MM.1S (cell line): Measurements from ENCODE around the gene PLSCR1.

Source experiments
- DNase-seq: peaks from one replicate; pipeline ENCODE4 v3.0.0-alpha.2; 2015
- H2AFZ ChIP-seq: fragments of 300-600 bp; sonication (generic); 2 replicates; pipeline ENCODE4 v1.6.0; 2016; ENCODE audit warnings: antibody characterized with exemption, low read length
- H3F3A ChIP-seq: fragments of 300-600 bp; sonication (generic); 2 replicates; pipeline ENCODE4 v1.6.1; 2016; ENCODE audit warnings: mild to moderate bottlenecking, antibody characterized with exemption, low read length, moderate library complexity, mixed read lengths; ENCODE audit not compliant: insufficient read depth
- H3K27ac ChIP-seq: fragments of 300-600 bp; sonication (generic); 2 replicates; pipeline ENCODE4 v1.5.1; 2016; ENCODE audit warnings: mild to moderate bottlenecking, low read length
- H3K27me3 ChIP-seq: fragments of 300-600 bp; sonication (generic); replicated peaks from 2 replicates; pipeline ENCODE4 v1.6.0; 2016; ENCODE audit warnings: low read length; ENCODE audit not compliant: insufficient read depth
- H3K36me3 ChIP-seq: fragments of 300-600 bp; sonication (generic); replicated peaks from 2 replicates; pipeline ENCODE4 v1.6.1; 2016; ENCODE audit warnings: mild to moderate bottlenecking, low read length, mixed read lengths; ENCODE audit not compliant: insufficient read depth
- H3K4me1 ChIP-seq: fragments of 300-600 bp; sonication (generic); 2 replicates; pipeline ENCODE4 v1.6.1; 2016; ENCODE audit warnings: low read length, mixed read lengths
- H3K4me2 ChIP-seq: fragments of 300-600 bp; sonication (generic); 2 replicates; pipeline ENCODE4 v1.6.0; 2016; ENCODE audit warnings: low read depth, low read length
- H3K4me3 ChIP-seq: fragments of 300-600 bp; sonication (generic); 2 replicates; pipeline ENCODE4 v1.5.1; 2016; ENCODE audit warnings: low read length, mixed read lengths
- H3K79me2 ChIP-seq: fragments of 300-600 bp; sonication (generic); 2 replicates; pipeline ENCODE4 v1.6.1; 2016; ENCODE audit warnings: mixed run types, low read length, mixed read lengths
- H3K9ac ChIP-seq: fragments of 300-600 bp; sonication (generic); 2 replicates; pipeline ENCODE4 v1.6.1; 2016; ENCODE audit warnings: low read length, mixed read lengths
- H3K9me2 ChIP-seq: fragments of 300-600 bp; sonication (generic); replicated peaks from 2 replicates; pipeline ENCODE4 v1.6.1; 2016; ENCODE audit warnings: mild to moderate bottlenecking, low read length, mixed read lengths; ENCODE audit not compliant: insufficient read depth
- H3K9me3 ChIP-seq: fragments of 300-600 bp; sonication (generic); replicated peaks from 2 replicates; pipeline ENCODE4 v1.6.1; 2016; ENCODE audit warnings: mild to moderate bottlenecking, low read length, mixed read lengths; ENCODE audit not compliant: insufficient read depth
- H4K20me1 ChIP-seq: fragments of 300-600 bp; sonication (generic); 2 replicates; pipeline ENCODE4 v1.6.1; 2016; ENCODE audit warnings: mild to moderate bottlenecking, low read length, moderate library complexity, mixed read lengths; ENCODE audit not compliant: insufficient read depth
- CTCF ChIP-seq: fragments of 300-600 bp; sonication (generic); IDR thresholded peaks from 2 replicates; pipeline ENCODE4 v1.5.1; 2016; ENCODE audit warnings: antibody characterized with exemption, low read length, mixed read lengths
- EZH2 ChIP-seq: fragments of 300-600 bp; sonication (generic); optimal IDR thresholded peaks from 2 replicates; pipeline ENCODE3; 2017; ENCODE audit warnings: low read depth, mild to moderate bottlenecking, antibody characterized with exemption, low read length, mixed read lengths
- EZH2phosphoT487 ChIP-seq: fragments of 300-600 bp; sonication (generic); IDR thresholded peaks from 2 replicates; pipeline ENCODE4 v1.6.1; 2018; ENCODE audit warnings: antibody characterized with exemption, low read length

Gene PLSCR1

GRCh38 chr3:146513386-146514051 is 30.9 kb downstream of the PLSCR1 start:
- H3K4me3 ChIP-seq = no peak overlapping the region
- no peak overlapping the region for H3K9ac ChIP-seq
- no peaks in the 10 kb centered on the region for H3K9me3 ChIP-seq
- no peaks in the 10 kb centered on the region for H3K9me2 ChIP-seq
- peak; percentile 23 for DNase-seq
- no peak overlapping the region for H3K27ac ChIP-seq
- H3F3A ChIP-seq = no peaks in the 10 kb centered on the region
- H3K4me2 ChIP-seq = peak overlapping the region; percentile 21; the same call in 1 of the 2 replicates
- H3K4me1 ChIP-seq = 0 out of 2 replicates have a peak, but pooled peaks cover 5% of the 10 kb centered on the region
- no peak overlapping the region for H2AFZ ChIP-seq
- no peaks in the 10 kb centered on the region for H4K20me1 ChIP-seq
- no peaks in the 10 kb centered on the region; the same call in 1 of the 2 replicates for H3K36me3 ChIP-seq
- no peak for TF ChIP-seq EZH2phosphoT487
- no peak for TF ChIP-seq EZH2
- H3K27me3 ChIP-seq = no peaks in the 10 kb centered on the region
- no peaks in the 10 kb centered on the region for H3K79me2 ChIP-seq

GRCh38 chr3:146511402-146512134 is 32.8 kb downstream of the PLSCR1 start:
- Histone ChIP-seq H3F3A (no peaks in the 10 kb centered on the region), H3K9me2 (no peaks in the 10 kb centered on the region), H4K20me1 (no peaks in the 10 kb centered on the region), H3K4me2 (no peak overlapping the region), H3K4me1 (0 out of 2 replicates have a peak, but pooled peaks cover 5% of the 10 kb centered on the region), H3K9ac (no peak overlapping the region), H3K9me3 (no peaks in the 10 kb centered on the region), H3K4me3 (no peak overlapping the region), H2AFZ (no peak overlapping the region), H3K36me3 (no peaks in the 10 kb centered on the region; the same call in 1 of the 2 replicates), H3K79me2 (no peaks in the 10 kb centered on the region), H3K27ac (no peak overlapping the region), H3K27me3 (no peaks in the 10 kb centered on the region)
- no peak for TF ChIP-seq EZH2phosphoT487
- no peak for TF ChIP-seq EZH2
- no peak for TF ChIP-seq CTCF
- no peak for DNase-seq

GRCh38 chr3:146507331-146508120 is 36.9 kb downstream of the PLSCR1 start:
- no peak overlapping the region for H3K4me2 ChIP-seq
- TF ChIP-seq EZH2 (no peak), EZH2phosphoT487 (no peak), CTCF (no peak)
- H3K27me3 ChIP-seq = no peaks in the 10 kb centered on the region

More at GRCh38 chr3:146507331-146508120, 36.9 kb downstream of the PLSCR1 start:
- Histone ChIP-seq H3K9me3 (no peaks in the 10 kb centered on the region), H3F3A (no peaks in the 10 kb centered on the region), H3K36me3 (no peaks in the 10 kb centered on the region), H3K79me2 (no peaks in the 10 kb centered on the region), H3K4me3 (no peak overlapping the region), H3K4me1 (no peaks in the 10 kb centered on the region), H2AFZ (no peak overlapping the region), H3K9ac (no peak overlapping the region), H3K9me2 (no peaks in the 10 kb centered on the region), H4K20me1 (no peaks in the 10 kb centered on the region), H3K27ac (no peak overlapping the region)
- DNase-seq = no peak
